ENCODE data around the gene CDC27. TPM values are rescaled to one million over a fixed set of nuclear protein-coding genes. Genes with fewer than 3 reads are reported as not detected.
"Not testable (repeated sequence)": the region's sequence is repeated elsewhere in the genome, so short reads cannot be mapped to it uniquely, and the experiment has no call there.

CDC27 gene
- total RNA-seq, 1 donor from 2014 or later, result 178 TPM

- no peak for DNase-seq (ENCODE audit: low read depth, low spot score)
These were observed 116.2 kb downstream of the CDC27 start for GRCh38 chr17:47072886-47073285.

GRCh38 chr17:47071171-47071570 is 117.9 kb downstream of the CDC27 start:
- DNase-seq (ENCODE audit: low read depth, low spot score), result not testable (repeated sequence)

GRCh38 chr17:47070266-47070665 is 118.8 kb downstream of the CDC27 start:
- DNase-seq (ENCODE audit: low read depth, low spot score), result not testable (repeated sequence)

Other genes starting within 250 kb of the CDC27 start
- gene RPRML, start 210.0 kb downstream of the CDC27 start, total RNA-seq, result 0.07 and 0.21 TPM in 2 replicates
- gene MYL4, start 20.1 kb upstream of the CDC27 start, total RNA-seq, result 0.33 and 0.81 TPM in 2 replicates
- gene ITGB3, start 64.5 kb upstream of the CDC27 start, total RNA-seq, result 96.8 and 104 TPM in 2 replicates
- 3.1 and 7.4 TPM in 2 replicates for gene EFCAB13, start 134.7 kb upstream of the CDC27 start, total RNA-seq

Data from pulmonary artery endothelial cell (primary cell).